AG04449 (cell line): ENCODE measurements around the gene VDAC1.

Source experiments
- CTCF ChIA-PET: fragments of 350-600 bp; formaldehyde crosslinking; extraction: SDS; loops from one replicate; lab custom pipeline; 2021; ENCODE audit warnings: antibody characterized with exemption; lab: Yijun Ruan, JAX
- POLR2A ChIA-PET: fragments of 400-600, 350-600 bp; formaldehyde crosslinking; extraction: SDS; loops from one replicate; lab custom pipeline; 2020; ENCODE audit warnings: antibody characterized with exemption, inconsistent platforms; lab: Yijun Ruan, JAX
- DNase-seq: peaks from one replicate; pipeline ENCODE4 v3.0.0-alpha.2; 2010; ENCODE audit warnings: low read depth, low spot score
- H3K4me3 ChIP-seq: 2 replicates; pipeline ENCODE4 v1.5.1; 2011; ENCODE audit warnings: low read depth, mild to moderate bottlenecking, control low read depth, low read length
- TF ChIP-seq, protein P1 (sequence below): IDR thresholded peaks from one replicate; pipeline ENCODE4 v1.5.1; 2011; ENCODE audit warnings: mild to moderate bottlenecking, moderate library complexity, low read length, control low read depth, inconsistent platforms; ENCODE audit not compliant: insufficient read depth; ENCODE audit errors: missing control alignments

VDAC1 gene

GRCh38 chr5:134019636-134020035 is 14.9 kb upstream of the VDAC1 start:
- ChIA-PET CTCF (interaction anchor here (0.7 to 0.9 kb wide), 2 partner anchors 20 to 21 kb away, joined by 3 to 4 read pairs; no protein-coding TSS in a partner anchor), POLR2A (no interaction called here)
- TF ChIP-seq, protein P1, sequence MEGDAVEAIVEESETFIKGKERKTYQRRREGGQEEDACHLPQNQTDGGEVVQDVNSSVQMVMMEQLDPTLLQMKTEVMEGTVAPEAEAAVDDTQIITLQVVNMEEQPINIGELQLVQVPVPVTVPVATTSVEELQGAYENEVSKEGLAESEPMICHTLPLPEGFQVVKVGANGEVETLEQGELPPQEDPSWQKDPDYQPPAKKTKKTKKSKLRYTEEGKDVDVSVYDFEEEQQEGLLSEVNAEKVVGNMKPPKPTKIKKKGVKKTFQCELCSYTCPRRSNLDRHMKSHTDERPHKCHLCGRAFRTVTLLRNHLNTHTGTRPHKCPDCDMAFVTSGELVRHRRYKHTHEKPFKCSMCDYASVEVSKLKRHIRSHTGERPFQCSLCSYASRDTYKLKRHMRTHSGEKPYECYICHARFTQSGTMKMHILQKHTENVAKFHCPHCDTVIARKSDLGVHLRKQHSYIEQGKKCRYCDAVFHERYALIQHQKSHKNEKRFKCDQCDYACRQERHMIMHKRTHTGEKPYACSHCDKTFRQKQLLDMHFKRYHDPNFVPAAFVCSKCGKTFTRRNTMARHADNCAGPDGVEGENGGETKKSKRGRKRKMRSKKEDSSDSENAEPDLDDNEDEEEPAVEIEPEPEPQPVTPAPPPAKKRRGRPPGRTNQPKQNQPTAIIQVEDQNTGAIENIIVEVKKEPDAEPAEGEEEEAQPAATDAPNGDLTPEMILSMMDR, result no peak
- H3K4me3 ChIP-seq, result no peak overlapping the region
- no peak for DNase-seq

- no peak for DNase-seq
- TF ChIP-seq, protein P1, result no peak
- CTCF ChIA-PET, result interaction anchor here (0.9 to 5.2 kb wide), 4 partner anchors 7 to 22 kb away, joined by 3 to 39 read pairs (median 4); no protein-coding TSS in a partner anchor
- POLR2A ChIA-PET, result no interaction called here
- H3K4me3 ChIP-seq, result no peak overlapping the region
These were observed 14.2 kb upstream of the VDAC1 start for GRCh38 chr5:134018986-134019316.

DNA sequence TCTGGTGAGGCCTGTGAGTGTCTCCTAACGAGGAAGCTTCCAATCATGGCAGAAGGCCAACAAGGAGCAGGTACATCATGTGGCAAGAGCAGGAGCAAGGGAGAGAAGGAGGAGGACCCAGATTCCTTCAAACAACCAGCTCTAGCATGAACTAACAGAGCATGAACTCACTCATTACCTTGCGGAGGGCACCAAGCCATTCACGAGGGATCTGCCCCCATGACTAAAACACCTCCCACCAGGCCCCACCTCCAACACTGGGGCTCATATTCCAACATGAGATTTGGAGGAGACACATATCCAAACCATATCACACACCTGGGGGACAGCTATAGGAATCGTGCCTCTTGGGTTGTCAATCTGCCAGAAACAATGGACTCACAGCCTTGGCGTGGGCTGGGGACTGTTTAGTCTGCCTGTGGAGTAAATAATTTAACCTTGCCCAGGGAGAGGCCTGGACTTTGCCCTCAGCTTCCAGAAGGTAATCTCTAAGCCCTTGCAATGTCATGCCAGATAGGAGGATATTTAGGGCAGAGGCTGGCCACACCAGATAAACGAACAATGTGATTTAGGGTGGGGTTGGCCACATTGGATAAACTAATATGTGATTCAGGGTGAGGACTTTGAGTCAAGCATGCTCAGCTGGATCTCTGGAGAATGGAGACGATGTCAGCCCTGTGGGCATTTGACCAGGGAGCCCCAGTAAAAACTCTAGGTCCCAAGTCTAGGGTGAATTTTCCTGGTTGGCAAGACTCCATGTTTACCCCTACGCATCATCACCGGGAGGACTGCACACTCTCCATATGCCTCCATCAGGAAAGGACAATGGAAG is 13.6 kb upstream of the VDAC1 start:
- POLR2A ChIA-PET, result no interaction called here
- CTCF ChIA-PET, result interaction anchor here (0.9 to 5.2 kb wide), 4 partner anchors 8 to 22 kb away, joined by 3 to 39 read pairs (median 4); no protein-coding TSS in a partner anchor
- DNase-seq, result no peak
- TF ChIP-seq, protein P1, result no peak
- H3K4me3 ChIP-seq, result no peak overlapping the region

- ChIA-PET CTCF (interaction anchor here (0.5 to 3.5 kb wide), 3 partner anchors 16 to 32 kb away, joined by 3 to 23 read pairs (median 11); no protein-coding TSS in a partner anchor), POLR2A (no interaction called here)
- no peak overlapping the region for H3K4me3 ChIP-seq
- DNase-seq, result no peak
- TF ChIP-seq, protein P1, result no peak
These were observed 3.5 kb upstream of the VDAC1 start for GRCh38 chr5:134008266-134008749.

DNA sequence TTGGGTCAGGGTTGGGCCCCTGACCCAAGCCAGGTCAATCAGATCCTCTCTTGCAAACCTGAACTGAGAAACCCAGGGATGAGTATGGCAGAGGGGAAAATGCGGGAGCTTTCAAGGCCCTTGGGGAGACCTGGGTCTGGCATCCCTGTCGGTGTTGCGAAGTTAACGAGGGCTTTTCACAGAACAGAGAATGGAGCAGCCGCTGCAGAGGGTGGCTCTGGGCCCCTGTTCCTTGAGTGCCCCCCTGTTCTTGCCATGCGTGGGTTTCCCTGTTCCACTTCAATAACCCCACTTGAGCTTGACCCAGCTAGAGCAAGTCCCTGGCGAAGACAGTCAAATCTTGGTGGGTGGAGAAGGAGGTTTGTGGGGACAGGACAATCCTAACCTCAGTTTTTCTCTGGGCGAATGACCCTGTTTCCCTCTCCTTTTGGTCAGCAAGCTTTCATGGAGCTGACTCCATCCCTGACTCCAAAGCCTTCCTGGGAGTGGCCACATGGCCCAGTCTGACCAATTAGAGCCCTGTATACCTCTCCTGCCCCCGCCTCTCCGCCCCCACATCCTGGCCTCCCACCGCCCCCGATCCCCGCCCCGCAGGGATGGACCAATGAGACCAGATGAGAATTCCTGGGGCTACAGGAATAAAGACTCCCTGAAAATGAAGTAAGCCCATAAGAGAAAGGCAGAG is 2.9 kb upstream of the VDAC1 start:
- ChIA-PET CTCF (interaction anchor here (0.5 to 3.5 kb wide), 3 partner anchors 16 to 32 kb away, joined by 3 to 23 read pairs (median 11); no protein-coding TSS in a partner anchor), POLR2A (interaction anchor here (0.6 kb wide), 1 partner anchor 1780 kb away, joined by 5 read pairs; the partner anchor contains the start of gene P4HA2)
- no peak for DNase-seq
- TF ChIP-seq, protein P1, result no peak
- H3K4me3 ChIP-seq, result no peak overlapping the region
